Duodenal mucosa (tissue), 2 donors: ENCODE data around the gene CCDC116.
"Not testable (repeated sequence)": the region's sequence is repeated elsewhere in the genome, so short reads cannot be mapped to it uniquely, and the experiment has no call there.

Source experiments
- H3K27ac ChIP-seq: one replicate; pipeline ENCODE4 v1.7.0; 2013; ENCODE audit warnings: low read depth, low read length
- H3K27me3 ChIP-seq, 2 donors: one replicate each; pipeline ENCODE4 v1.7.0; 2013; ENCODE audit warnings: low read length in 2 of 2, control low read depth in 1 of 2; ENCODE audit not compliant: insufficient read depth in 2 of 2, control insufficient read depth in 1 of 2
- H3K36me3 ChIP-seq, 2 donors: one replicate each; pipeline ENCODE4 v1.7.0; 2013; ENCODE audit warnings: low read length in 2 of 2, control low read depth in 1 of 2; ENCODE audit not compliant: insufficient read depth in 2 of 2, control insufficient read depth in 1 of 2
- H3K4me1 ChIP-seq, 2 donors: one replicate each; pipeline ENCODE4 v1.7.0; 2013; ENCODE audit warnings: low read length in 2 of 2, control low read depth in 1 of 2; ENCODE audit not compliant: insufficient read depth in 2 of 2, control insufficient read depth in 1 of 2
- H3K4me3 ChIP-seq, 2 donors: one replicate each; pipeline ENCODE4 v1.7.0; 2013; ENCODE audit warnings: low read length in 2 of 2, low read depth in 1 of 2
- H3K9ac ChIP-seq, 2 donors: one replicate each; pipeline ENCODE4 v1.7.0; 2013; ENCODE audit warnings: low read length in 2 of 2, low read depth in 1 of 2
- H3K9me3 ChIP-seq, 2 donors: one replicate each; pipeline ENCODE4 v1.7.0; 2013; ENCODE audit warnings: low read length in 2 of 2, control low read depth in 1 of 2; ENCODE audit not compliant: control insufficient read depth in 1 of 2

The CCDC116 gene

DNA sequence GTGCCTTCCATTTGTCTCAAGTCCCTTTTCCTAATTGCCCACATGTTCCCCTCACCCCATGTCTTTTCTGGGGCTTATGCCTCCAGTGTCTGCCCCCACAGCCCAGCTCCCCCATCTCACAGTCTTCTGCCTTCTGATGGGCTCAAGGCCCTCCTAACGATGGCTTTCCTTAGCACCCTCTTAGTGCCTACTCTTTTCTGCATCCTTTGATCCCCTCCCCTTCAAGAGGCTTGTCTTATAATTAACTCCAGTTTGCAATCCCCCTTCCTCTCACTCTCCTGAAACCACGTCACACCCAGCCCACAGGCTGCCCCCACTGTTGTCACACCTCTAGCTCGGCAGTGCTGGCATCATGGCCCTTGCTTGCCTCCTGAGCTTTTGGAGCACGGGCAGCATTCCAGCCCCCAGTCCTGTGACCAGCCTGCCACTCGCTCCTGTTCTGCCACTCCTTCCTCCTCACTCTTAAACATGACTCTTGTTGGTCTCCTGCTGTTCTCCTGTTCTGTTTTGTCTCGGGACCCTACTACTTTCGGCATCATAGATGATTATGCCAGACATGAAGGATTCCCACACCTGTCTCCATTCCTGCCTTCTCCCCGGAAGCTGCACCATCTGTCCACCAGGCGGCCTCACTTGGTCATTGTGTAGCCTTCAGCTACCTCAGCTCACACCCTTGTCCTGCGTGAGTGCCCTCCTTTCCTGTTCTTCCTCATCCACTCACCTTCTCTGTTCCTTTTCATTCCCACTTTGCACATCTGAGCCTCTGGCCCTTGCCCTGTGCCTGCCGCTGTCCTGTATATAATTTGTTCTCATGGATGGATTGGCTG lies 38.9 kb upstream of the CCDC116 start:
- peaks cover 0 to 6% of the 10 kb centered on the region in 2 donors for H3K4me1 ChIP-seq
- H3K27ac ChIP-seq, result no peak overlapping the region
- H3K4me3 ChIP-seq, result no peak overlapping the region
- peaks cover 26 to 55% of the 10 kb centered on the region in 2 donors for H3K36me3 ChIP-seq
- no peaks in the 10 kb centered on the region for H3K27me3 ChIP-seq
- no peak overlapping the region for H3K9ac ChIP-seq
- no peaks in the 10 kb centered on the region for H3K9me3 ChIP-seq

DNA sequence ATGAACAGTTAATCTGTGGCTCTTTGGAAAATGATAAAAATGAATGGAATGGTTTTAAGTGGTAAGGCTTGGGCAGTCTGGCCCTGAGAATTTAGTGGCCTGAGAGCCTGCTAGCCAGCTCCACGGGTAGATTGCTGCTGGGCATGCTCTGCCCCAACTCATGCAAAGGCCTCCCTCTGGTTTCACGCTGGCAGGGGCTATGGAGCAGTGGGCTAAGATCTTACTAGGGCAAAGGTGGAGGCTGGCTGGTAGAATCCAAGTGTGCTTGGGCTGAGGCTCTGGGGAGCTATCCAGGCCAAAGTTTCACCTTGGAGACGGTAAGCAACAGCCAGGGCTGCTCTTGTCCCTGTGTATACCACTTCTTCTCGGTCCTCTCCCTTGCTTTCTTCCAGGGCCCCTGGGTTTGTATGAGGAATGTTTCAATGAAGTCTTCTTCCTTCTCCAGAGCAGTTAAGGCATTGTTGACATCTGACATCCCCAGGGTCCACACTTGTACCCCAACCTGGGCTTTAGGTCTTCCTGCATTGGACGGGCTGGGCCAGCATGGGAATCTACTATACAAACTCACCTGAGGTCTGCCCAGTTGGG lies 37.6 kb upstream of the CCDC116 start:
- Histone ChIP-seq H3K36me3 (peaks cover 26 to 59% of the 10 kb centered on the region in 2 donors), H3K9me3 (no peaks in the 10 kb centered on the region), H3K27ac (no peak overlapping the region), H3K9ac (no peak overlapping the region), H3K4me1 (peaks cover 0 to 6% of the 10 kb centered on the region in 2 donors), H3K27me3 (no peaks in the 10 kb centered on the region), H3K4me3 (no peak overlapping the region)

DNA sequence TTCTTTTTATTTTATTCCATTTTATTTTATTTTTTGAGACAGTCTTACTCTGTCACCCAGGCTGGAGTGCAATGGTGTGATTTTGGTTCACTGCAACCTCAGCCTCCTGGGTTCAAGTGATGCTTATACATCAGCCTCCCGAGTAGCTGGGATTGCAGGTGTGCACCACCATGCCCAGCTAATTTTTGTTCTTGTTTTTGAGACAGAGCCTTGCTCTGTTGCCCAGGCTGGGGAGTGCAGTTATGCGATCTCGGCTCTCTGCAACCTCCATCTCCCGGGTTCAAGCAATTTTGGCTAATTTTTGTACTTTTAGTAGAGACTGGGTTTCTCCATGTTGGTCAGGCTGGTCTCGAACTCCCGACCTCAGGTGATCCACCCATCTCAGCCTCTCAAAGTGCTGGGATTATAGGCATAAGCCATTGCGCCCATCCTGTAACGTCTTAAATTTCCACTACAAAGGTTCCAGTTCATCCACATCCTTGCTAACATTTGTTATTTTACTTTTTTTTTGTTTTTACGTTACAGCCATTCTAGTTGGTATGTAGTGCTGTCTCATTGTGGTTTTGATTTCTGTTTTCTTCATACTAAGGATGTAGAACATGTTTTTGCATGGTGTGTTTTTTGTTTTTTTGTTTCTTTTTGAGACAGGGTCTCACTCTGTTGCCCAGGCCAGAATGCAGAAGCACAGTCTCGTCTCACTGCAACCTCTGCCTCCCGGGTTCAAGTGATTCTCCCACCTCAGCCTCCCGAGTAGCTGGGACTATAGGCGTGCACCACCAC lies 36.0 kb upstream of the CCDC116 start:
- H3K4me3 ChIP-seq, H3K27me3 ChIP-seq, H3K4me1 ChIP-seq, H3K9me3 ChIP-seq, H3K9ac ChIP-seq, H3K27ac ChIP-seq: not testable (repeated sequence)
- peaks cover 26 to 55% of the 10 kb centered on the region in 2 donors for H3K36me3 ChIP-seq

DNA sequence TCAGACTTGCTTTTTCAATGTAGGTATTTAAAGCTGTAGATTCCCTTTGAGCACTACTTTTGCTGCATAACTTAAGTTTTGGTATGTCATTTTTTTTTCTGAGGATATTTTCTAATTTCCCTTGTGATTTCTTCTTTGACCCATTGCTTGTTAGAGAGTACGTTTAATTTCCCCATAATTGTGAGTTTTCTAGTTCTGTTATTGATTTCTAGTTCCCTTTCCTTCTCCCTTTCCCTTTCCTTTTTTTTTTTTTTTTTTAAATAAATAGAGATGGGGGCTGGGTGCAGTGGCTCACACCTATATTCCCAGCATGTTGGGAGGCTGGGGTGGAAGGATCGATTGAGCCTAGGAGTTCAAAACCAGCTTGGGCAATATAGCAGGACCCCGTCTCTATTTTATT lies 34.3 kb upstream of the CCDC116 start:
- Histone ChIP-seq H3K27me3 (no peaks in the 10 kb centered on the region), H3K36me3 (peaks cover 17 to 51% of the 10 kb centered on the region in 2 donors), H3K27ac (no peak overlapping the region), H3K4me3 (no peak overlapping the region), H3K9ac (no peak overlapping the region), H3K9me3 (no peaks in the 10 kb centered on the region), H3K4me1 (no peaks in the 10 kb centered on the region)

DNA sequence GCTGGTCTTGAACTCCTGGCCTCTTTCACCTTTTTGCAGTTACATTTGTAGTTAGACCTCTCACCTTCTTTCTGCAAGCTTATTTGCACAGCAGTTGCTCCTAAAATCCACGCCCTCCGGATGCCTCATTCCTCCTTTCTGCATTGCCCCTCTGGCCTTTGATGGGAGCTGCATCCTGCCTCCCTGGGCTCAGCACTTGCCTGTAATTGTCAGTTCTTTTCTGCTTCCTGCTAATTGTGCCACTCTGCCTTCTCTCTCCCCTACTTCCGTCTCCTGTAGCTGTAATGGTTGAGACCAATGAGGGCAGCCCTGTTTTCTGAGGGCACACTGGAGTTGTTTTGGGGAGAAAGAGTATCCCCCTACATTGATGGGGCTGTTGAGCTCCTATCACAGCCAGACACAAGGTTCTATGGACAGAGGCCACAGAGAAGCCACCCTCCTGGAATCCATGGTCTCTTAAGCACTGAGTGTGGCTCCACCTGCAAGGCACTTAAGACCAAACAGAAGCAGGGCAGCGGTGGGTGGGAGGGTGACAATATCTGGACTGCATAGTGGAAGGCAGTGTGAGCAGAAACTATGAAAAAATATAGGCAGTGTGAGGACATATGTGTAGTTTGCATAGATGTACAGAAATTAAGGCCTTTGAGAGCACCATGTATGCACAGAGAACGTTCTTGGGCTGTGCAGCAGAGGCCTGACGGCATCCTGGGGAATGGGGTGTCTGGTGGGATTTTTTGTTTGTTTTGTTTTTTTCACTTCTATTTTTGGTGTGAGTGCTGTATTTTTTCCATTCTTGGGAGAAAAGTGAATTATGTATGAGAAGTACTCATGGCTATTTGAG lies 33.3 kb upstream of the CCDC116 start:
- H3K27ac ChIP-seq, result no peak overlapping the region
- H3K36me3 ChIP-seq, result peaks cover 10 to 42% of the 10 kb centered on the region in 2 donors
- H3K27me3 ChIP-seq, result no peaks in the 10 kb centered on the region
- no peaks in the 10 kb centered on the region for H3K9me3 ChIP-seq
- no peaks in the 10 kb centered on the region for H3K4me1 ChIP-seq
- no peak overlapping the region for H3K4me3 ChIP-seq
- H3K9ac ChIP-seq, result no peak overlapping the region

DNA sequence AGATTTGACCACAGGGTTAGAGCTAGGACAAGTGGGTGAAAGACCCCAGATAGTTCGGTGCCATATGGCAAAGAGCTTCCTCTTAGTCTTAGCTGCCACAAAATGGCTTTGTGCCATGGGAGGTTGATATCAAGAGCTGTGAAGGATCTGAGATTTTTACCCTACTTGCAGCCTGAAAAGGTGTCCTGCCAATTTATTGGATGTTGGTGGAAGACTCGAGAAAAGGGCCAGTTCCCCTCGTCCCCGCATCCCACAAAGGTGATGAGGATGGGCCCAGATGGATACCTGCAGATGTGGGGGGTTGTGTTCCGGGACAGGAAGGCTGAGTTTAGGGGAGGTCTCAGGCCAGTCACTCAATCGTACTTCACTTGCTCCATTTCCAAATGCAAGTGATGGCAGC lies 30.0 kb upstream of the CCDC116 start:
- H3K9ac ChIP-seq, result no peak overlapping the region

DNA sequence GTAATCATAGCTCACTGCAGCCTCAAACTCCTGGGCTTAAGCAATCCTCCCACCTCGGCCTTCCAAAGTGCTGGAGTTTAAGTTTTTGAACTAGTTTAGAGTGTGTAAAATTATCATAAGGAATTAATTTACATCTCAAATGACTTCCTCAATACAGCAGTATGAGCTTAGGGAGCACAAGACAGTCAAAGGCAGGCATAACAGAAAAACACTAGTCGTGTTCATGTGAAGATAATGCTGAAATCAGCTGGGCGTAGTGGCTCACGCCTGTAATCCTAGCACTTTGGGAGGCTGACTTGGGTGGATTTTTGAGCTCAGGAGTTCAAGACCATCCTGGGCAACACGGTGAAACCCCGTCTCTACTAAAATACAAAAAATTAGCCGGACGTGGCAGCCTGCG lies 28.6 kb upstream of the CCDC116 start:
- H3K4me3 ChIP-seq, result no peak overlapping the region
- no peak overlapping the region for H3K9ac ChIP-seq
- H3K27ac ChIP-seq, result no peak overlapping the region
- peaks cover 3 to 13% of the 10 kb centered on the region in 2 donors for H3K36me3 ChIP-seq
- H3K9me3 ChIP-seq, result no peaks in the 10 kb centered on the region
- no peaks in the 10 kb centered on the region for H3K27me3 ChIP-seq
- H3K4me1 ChIP-seq, result peaks cover 0 to 6% of the 10 kb centered on the region in 2 donors

More for the DNA sequence above, 30.0 kb upstream of the CCDC116 start:
- Histone ChIP-seq H3K36me3 (peaks cover 3 to 16% of the 10 kb centered on the region in 2 donors), H3K9me3 (no peaks in the 10 kb centered on the region), H3K27ac (no peak overlapping the region), H3K4me1 (peaks cover 0 to 6% of the 10 kb centered on the region in 2 donors), H3K4me3 (no peak overlapping the region), H3K27me3 (no peaks in the 10 kb centered on the region)

DNA sequence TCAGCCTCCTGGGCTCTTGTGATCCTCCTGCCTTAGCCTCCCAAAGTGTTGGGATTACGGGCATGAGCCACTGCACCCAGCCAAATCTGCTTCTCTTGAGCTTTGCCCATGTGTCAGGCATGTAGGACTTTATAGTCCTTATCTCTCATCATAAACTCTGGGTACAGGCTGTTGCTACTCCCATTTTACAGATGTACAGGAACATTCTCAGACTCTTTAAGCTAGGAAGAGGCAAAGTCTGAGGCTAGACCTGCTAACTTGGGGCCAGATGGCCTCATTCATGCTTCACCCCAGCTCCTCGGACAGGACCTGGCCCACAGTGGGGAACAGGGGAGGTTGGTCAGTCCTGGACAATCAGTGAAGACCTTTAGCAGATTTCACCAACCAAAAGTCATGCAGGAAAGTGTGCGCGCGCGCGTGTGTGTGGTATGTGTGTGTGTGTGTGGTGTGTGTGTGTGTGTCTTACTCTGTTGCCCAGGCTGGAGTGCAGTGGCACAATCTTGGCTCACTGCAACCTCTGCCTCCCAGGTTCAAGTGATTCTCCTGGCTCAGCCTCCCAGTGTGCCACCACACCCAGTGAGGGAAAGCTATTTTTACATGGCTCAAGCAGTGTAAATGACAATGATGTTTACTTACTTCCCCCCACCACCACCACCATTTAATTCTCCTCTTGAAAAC lies 26.5 kb upstream of the CCDC116 start:
- Histone ChIP-seq H3K9me3 (no peaks in the 10 kb centered on the region), H3K4me1 (peaks cover 0 to 6% of the 10 kb centered on the region in 2 donors), H3K9ac (no peak overlapping the region), H3K27ac (no peak overlapping the region), H3K4me3 (no peak overlapping the region), H3K36me3 (peaks cover 7 to 12% of the 10 kb centered on the region in 2 donors), H3K27me3 (no peaks in the 10 kb centered on the region)

DNA sequence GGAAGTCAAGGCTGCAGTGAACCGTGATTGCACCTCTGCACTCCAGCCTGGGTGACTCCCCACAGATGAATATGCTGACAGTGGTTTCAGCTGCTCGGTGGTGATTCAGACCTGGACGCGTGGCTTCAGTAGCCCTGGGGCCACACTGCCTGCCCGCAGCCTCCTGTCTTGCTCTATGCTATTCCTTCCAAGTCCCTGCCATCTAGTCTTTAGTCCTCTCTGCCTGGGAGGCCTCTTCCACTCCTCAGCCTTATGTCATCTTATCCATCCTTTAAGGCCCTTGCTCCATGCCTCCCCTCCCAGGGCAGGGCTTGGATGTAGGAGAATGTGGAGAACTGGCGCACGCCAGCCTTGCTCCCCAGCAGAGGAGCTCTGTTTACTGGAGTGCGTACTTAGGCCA lies 25.8 kb upstream of the CCDC116 start:
- H3K27ac ChIP-seq, result no peak overlapping the region
- no peaks in the 10 kb centered on the region for H3K9me3 ChIP-seq
- H3K4me3 ChIP-seq, result no peak overlapping the region
- H3K9ac ChIP-seq, result no peak overlapping the region
- H3K36me3 ChIP-seq, result peaks cover 13 to 18% of the 10 kb centered on the region in 2 donors
- H3K4me1 ChIP-seq, result peaks cover 0 to 6% of the 10 kb centered on the region in 2 donors
- no peaks in the 10 kb centered on the region for H3K27me3 ChIP-seq
